ENCODE data around the gene RNF111.

DNA sequence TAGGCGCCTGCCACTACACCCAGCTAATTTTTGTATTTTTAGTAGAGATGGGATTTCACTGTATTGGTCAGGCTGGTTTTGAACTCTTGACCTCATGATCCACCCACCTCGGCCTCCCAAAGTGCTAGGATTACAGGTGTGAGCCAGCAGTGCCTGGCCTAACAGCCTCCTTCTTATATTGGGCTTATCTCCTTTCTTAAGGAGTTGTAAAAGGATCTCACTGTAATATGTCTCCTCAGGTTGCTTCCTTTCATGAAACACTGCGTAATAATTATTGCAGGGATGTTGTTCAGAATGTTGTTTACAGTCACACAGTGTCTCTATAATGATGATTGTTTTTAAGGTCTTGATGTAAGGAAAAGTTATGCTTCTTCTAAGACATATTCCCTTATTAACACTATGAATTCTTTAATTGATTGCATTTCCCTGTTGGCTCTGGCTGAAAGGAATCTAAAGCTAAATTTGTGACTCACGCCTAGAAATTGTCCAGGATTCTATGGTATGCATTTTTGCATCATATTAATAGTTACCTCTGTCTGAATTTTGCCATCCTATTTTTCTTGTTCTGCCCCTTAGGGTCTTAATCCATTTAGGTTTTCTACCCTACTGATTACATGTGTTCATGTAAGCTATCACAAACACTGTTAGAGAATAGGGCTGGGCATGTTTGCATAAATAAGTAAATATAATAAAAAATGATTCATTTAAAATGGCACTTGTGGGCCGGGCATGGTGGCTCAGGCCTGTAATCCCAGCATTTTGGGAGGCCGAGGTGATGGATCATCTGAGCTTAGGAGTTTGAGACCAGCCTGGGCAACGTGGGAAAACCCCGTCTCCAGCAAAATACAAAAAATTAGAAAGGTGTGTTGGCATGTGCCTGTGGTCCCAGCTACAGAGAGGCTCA, 24.5 kb upstream of the RNF111 start:
- TF ChIP-seq POLR2A (IDR thresholded peaks at IDR 0.05; ENCODE audit: low read depth, low read length) (no peak), POLR2AphosphoS5 (IDR thresholded peaks at IDR 0.05; ENCODE audit: low read depth, low read length) (no peak), TAF1 (IDR thresholded peaks at IDR 0.05; ENCODE audit: borderline replicate concordance, low read depth, low read length) (no peak)
